Limb (tissue), 2 donors: ENCODE results near the gene PXDN.
"Not testable (repeated sequence)": the region's sequence is repeated elsewhere in the genome, so short reads cannot be mapped to it uniquely, and the experiment has no call there.

Experiments
- DNase-seq, 2 donors: peaks; one replicate each; pipeline ENCODE4 v3.0.0-alpha.2; 2016; ENCODE audit errors: extremely low spot score in 2 of 2

PXDN gene

DNA sequence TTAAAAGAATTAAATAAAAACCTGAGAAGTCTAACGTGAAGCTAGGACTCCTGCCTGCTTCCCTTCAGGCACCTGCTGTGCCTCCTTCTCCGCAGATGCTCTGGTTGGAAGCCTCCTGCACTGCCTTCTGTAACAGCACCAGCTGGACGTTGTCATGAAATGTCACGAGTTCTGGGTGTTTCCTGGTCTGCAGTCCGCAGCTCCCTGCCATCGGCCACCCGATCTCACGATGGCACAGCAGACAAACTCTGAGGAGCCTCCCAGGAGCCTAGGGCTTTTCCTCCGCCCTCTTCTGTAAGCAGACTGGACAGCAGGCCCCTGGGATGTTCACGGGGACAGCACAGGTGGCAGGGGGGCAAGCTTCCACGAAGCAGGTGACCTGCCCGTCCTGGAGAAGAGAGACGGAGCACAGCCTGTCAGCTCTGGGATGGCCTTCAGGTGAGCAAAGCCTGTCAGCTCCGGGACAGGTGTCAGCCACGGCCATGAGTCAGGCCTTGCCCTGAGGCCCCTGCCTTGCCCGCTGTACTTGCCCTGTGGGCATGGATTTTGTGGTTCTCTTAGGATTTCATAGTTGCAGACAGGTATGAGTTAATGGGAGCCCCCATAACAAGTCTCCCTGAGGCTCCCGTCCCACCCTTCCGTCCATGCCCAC lies 110.3 kb downstream of the PXDN start:
- DNase-seq: no peak

DNA sequence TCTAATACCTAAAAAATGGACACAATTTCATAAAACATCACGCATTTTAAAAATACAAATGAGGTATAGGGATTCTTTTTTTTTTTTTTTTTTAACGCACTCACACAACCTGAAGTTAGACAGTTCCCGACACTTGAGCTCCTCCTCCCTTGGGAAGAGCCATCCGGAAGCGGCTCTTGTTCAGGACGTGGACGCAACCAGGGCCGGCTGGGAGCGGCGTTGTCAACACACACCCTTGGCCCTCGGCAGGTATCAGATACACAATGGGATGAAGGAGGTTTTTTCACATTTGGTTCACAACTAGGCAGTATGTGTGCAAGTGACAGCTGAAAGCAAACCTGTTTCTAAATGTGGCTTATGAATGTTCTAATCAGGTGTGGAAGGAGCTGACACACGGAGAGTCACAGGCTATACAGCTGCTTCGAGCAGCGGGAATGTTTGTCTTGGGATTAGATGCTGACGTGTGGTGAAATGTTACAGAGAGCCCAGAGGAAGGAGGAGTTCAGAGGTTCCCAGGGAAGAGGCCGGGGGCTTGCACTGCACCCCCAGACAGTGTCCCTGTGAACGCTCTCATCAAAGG lies 111.1 kb downstream of the PXDN start:
- DNase-seq: no peak

DNA sequence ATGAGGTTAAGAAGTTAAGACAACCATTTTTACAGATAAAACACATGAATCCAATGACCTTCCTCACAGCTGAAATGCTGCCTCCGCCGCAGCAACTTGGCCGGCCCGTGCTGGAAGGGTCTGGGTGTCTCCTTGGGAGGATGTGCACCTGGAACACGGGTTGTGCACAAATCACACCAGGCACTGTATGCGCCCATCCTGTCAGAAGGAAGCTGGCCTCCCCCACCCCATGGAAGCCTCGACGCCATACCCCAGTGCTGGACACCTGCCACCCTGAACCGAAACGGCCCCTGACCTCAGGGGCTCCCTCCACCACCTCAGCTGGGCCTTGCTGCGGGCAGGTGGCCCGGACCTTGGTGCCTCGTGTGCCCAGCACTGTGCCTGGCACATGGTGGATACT lies 111.8 kb downstream of the PXDN start:
- DNase-seq: no peak

DNA sequence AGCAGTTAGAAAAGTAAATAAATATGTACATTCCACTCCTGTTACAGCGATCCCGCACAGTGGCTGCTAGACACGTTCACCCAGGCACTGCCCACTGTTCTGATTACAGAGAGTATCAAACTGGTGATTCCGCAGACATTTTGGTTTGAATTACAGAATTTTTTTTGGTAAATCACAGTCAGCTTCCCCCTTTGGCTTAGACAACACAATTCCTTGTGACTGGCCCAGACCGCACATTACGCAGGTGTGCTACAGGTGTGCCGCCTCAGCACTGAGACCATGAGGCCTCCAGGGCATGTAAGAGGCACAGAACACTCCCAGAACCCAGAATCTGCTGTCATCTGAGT lies 112.3 kb downstream of the PXDN start:
- DNase-seq: no peak

DNA sequence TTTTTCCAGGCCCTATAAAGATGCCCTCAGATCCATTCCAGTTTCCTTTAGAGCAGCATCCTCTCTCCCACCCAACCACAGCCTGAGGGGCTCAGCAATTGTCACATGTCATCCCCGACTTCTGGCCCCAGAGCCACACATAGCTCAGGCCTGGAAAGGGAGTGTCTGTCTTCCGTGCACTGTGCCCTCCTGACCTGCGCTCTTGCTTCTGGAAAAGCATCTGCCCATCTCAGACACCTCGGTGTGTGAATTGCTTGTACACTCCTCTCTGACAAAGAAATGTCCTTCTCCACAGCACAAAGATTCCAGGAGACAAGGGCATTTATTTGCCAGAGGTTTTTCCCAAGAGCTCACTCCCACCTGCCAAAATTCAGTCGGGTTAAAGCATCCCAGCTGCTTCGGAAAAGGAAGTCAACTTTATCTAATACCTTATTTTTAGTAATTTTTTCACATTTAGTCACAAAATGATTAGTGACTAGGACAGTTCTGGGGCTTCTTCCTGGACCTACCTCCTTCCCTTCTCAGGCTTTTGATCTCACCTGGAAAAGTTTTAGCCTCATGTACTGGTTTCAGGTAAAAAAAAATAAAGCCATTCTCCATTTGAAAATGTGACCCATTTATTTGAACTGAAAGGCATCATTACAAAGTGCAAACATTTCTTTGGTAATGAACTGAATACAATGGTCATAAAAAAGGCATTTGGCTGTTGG lies 112.9 kb downstream of the PXDN start:
- no peak for DNase-seq

DNA sequence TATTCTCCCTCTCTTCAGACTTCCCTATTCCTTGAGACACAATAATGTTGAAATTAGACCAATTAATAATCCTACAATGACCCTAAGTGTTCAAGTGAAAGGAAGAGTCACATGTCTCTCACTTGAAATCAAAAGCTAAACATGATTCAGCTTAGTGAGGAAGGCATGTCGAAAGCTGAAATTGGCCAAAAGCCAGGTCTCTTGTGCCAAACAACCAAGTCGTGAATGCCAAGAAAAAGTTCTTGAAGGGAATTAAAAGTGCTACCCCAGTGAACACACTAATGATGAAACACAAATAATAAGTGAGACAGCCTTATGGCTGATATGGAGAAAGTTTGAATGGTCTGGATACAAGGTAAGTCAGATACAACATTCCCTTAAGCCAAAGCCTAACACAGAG lies 115.4 kb downstream of the PXDN start:
- peak in 1 of 2 donors; percentile 43 for DNase-seq

DNA sequence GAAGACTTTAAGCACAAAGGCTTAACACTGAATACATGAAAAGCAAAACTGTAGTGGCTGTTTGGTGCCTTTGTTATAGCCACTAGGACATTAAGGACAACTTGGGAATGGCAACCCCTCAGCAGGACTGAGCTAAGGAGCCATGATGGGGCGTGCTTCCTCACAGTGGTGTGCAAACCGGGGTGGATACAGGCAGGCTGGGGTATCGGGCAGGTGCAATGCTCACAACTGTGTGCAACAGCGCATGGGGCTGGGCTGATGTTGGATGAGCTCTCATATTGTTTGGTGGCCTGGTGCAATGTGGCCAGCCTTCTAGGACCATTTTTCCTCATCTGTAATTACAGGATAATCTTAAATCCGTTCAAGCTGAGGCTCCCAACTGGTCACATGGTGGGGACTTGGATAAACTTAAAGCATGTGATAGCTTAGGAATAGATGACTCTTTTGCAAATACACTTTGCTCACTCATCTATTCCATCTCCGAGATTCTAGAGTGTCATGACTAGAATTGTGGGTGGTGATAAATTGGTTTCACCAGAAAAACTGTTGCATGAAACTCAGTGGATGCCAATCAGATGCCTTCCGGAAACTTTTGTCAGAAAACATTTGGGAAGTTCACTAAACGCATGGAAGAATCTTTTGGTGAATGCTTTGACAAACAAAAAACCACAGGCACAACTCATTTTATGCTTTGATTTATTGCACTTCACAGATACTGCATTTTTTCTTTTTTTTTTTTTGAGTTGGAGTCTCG lies 116.5 kb downstream of the PXDN start:
- DNase-seq: no peak

DNA sequence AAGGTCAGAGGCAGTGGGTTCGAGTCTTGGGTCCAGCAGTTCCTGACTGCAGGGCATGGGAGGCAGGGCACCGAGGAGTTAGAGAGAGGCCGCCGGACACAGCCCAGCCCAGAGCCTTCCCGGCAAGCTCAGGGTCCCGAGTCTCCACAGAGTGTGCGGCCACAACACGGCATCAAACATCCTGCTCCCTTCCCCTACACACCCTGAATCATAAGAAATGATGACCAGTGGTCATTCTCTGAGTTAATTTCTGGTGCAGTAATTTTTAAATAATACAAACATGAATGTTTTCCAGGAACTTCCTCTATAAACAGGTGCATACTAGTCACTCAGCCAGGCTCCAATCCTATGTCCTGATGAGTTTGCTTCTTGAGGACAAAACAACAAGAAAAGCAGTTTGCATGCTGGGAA lies 118.0 kb downstream of the PXDN start:
- no peak for DNase-seq

DNA sequence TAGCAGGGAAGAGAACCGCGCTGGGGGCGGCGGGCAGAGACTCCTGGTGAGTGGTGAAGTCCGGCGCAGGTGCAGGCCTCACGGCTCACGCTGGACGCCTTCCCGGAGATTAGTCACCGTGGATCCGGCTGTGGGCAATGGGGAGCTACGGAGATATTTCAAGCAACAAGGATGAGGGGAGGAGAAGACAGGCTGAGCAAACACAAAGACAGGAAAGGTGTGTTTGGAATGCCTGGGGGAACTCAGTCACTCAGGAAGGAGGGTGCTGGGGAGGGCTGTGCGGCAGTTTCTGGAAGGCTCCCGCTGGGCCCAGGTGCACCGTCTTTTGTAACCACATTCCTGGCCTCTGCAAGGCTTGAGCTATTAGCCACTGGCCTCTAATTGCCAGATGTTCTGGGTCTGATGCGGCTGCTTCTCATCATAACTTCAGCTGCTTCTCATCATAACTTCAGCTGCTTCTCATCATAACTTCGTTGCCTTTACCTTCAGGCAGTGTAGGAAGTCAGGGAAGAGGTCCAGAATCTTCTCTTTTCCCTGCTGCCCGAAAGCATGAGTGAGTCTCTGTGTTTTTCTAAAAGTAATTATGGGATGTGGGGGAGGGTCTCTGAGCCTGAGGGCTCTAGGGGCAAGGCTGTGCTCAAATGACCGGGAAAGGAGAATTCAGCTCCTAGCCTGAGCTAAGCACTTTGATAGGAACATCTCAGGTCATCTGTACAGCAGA lies 118.9 kb downstream of the PXDN start:
- peak; percentile 48 to 55 for DNase-seq

DNA sequence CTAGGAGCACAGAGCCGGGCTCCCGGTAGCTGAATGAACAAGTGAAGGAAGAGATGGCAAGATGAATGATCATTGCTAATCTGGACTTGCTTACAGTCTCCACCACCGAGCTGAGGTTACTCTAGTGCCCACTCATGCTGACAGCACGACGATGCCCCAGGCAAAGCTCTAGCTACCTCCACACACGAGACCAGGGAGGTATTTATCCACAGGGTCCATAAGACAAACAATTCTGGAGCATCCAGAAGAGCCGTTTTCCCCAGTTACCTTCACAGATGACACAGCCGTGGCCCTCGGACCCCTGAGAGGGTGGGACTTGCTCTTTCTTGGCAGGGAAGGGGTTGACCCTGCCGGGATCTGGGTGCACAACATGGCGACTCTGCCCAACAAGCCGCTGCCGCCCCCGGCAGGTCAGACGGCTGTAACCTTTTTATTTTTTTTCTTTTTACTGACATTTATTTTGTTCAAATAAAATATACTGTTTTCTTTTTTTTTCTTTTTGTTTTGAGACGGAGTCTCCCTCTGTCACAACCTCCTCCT lies 120.3 kb downstream of the PXDN start:
- no peak for DNase-seq

DNA sequence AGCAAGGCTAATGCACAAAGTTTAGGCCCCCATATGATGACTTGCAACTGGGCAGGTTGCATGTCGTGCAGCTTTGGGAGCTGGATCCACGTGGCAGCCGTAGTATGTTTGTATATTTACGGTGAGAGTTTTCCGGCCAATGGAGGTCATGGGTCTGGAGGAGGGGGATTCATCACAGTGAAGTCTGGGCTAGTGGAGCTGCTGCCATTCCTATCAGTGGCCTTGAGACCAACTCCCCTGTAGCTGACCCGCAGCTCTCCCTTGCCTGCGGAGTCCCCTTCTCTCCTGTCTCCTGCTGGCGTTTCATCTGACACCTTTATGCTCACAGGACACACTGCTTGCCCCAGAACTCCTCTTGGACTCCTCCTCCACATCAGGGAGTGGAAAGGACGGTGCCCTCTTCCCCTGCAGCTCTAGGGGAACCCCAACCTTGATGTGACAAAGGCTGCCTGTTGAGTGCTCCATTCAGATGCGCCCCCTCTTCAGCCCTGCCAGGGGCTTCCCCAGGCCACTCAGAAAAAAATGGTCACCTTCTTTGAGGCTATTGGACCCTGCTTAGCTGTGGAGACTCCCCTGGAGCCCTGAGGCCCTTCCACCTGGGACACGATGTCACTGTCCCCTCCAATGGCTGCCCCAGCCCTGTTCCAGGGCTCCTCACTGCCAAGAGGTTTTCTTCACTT lies 121.7 kb downstream of the PXDN start:
- no peak for DNase-seq

DNA sequence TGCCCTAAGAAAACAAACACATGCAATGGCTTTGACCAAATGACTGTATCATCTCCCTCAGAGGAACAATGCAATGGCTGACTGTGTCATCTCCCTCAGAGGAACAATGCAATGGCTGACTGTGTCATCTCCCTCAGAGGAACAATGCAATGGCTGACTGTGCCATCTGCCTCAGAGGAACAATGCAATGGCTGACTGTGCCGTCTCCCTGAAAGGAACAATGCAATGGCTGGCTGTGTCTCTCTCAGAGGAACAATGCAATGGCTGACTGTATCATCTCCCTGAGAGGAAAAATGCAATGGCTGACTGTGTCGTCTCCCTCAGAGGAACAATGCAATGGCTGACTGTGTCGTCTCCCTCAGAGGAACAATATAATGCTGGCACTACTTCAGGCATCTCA lies 122.3 kb downstream of the PXDN start:
- not testable (repeated sequence) for DNase-seq

DNA sequence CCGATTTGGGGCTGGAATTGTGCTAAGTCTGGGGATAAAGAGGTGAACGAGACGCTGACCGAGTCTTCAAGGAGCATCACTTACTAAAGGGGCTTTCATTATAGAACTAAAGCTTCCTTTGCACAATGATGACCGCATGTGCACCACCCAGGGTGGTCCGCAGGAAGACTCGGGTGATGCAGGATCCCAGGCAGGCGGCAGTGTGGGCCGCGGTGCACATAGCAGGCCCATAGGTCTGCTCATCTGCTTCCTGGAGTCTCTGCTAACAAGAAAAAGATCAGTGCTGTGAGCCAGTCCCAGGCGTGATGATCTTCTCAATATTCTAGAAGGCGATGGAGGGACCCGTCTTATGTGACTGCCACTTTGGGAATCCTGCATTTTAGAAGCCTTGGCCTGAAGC lies 122.8 kb downstream of the PXDN start:
- no peak for DNase-seq

DNA sequence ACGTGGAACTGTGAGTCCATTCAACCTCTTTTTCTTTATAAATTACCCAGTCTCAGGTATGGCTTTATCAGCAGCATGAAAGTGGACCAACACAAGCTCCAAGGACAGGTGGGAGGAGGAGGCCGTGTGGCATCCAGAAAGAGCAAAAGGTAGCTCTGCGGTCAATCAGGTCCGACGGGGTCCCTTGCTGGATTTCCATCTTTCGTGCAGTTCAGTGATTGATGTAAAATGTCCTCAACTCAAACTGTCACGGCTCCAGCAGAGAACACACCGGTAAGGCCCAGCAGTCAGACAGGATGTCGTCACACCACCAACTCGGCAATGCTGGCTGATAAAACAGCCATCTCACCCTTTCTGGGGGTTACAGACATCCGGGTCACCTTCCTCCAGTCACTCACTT lies 123.3 kb downstream of the PXDN start:
- no peak for DNase-seq

DNA sequence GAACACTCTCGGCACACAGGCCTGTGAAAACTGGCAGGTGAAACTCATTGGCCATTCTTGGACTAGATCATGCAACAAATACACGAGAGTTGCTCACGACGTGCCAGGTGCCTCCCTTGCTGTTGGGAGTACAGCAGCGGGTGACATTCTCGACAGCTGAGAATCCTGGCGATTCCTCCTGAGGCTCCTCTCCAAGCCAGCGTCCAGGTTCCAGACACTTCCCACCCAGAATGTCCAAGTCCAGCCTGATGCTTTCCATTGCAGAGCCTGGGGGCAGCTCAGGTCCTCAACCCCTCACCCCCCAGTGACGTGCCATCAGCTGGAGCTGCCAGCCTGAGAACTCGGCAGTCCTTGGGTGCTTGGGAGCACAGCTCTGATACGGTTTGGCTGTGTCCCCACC lies 124.2 kb downstream of the PXDN start:
- no peak for DNase-seq

DNA sequence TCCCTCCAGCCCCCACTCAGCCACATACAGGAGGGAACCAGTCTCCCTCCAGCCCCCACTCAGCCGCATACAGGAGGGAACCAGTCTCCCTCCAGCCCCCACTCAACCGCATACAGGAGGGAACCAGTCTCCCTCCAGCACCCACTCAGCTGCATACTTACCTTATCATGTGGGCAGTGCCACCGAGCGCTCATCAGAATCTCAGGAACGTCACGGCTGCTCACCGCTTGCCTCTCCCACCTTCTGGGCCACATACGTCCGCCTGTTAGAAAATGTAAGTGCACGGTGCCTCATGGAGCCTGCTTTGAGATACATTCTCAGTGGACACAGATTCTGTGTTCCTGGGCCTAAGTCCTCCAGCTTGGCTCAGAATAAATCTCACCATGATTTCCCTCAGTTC lies 124.8 kb downstream of the PXDN start:
- no peak for DNase-seq

DNA sequence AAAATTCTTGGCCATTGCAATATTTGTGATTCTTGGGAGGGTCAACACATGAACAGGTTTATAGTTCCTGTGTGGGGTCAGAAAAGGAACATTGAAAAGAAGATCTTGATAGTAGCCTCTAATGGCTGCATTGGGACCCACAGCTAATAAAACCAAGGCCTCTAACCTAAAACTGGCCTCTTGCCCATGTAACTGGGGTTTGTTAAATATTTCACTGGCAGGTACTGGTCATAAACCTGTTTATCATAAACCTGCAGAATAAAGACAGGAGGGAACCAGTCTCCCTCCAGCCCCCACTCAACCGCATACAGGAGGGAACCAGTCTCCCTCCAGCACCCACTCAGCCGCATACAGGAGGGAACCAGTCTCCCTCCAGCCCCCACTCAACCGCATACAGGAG lies 125.3 kb downstream of the PXDN start:
- DNase-seq: no peak

DNA sequence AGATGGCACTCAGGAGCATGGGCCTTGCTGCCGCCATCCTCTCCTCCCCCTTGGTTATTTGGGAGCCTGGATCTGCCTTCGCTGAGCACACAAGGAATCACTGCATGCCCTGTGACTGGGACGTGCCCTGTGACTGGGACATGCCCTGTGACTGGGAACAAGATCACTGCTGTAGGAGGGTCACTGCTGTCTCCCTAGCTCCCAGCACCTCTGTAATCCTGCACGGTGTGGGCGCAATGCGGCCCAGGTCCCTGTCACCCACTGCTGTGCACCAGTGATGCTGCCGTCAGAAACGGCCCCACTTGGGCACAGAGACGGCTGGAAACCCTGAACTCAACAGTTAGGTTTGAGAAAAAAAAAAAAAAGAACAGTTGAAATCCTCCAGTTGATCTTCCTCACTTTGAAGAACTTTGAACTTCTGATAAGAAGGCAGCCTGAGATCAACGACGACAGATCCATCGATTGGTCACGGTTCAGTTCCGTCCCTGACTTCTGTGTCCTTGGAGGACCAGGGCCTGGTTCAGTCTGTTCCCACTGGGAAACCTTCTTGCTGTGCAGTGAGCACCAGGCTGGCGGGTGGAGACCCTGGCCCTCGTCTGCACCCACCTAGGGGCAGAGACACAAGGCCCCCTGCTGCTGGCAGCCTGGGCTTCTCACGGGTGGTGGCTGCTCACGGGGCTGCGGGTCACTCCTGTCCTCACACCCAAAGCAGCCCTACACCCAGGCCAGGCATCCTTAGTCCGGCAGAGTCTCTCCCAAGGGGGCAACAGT lies 125.9 kb downstream of the PXDN start:
- no peak for DNase-seq

DNA sequence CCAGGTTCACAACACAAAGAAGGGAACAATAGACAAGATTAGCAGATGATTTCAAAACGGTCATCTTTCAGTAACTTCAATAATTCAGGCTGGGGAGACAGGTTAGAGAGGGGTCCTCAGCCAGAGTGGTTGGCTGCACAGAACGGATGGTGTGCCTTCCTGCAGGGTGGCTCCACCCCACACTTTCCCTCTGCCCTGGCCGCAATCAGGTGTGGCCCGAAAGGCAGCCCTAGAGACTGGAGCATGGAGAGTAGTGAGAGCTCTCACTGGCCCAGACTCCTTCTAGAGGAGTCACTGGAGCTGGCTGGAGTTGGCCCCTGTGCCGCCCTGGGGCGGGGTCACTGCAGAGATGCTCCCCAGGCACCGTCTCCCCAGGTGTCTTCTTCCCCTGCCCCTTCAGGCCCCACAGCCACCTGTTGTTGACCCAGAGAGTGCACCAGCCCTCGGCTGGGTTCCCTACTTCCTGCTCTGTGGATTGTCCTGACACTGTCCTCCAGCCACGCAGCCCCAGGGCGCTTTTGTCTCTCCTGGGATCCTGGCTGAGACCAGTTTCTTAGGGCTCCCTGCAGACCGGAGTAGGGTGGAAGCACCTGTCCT lies 126.8 kb downstream of the PXDN start:
- DNase-seq: no peak

DNA sequence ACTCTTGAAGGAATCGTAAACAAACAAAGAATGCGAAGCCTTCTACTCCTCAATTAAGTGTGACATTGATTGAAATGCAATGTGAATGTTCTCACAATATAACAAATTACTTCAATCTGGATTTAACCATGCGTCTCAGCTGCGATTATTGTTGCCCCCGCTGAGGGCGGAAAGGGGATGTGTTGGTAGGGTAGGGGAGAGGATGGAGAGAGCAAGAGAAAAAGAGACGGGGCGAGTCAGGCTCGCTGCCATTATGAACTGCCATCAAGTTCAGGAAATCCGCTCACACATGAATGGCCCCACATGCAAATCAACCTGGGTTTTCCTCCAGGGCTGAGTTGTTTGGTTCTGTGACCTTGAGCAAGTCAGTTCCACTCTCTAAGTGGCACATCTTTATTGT lies 129.8 kb downstream of the PXDN start:
- no peak for DNase-seq
